Activated T-cell treated with anti-CD3 and anti-CD28 coated beads, Interleukin-2, amount 50 U/mL, for 24 hours (primary cell): ENCODE measurements around the gene NOD1.
"Not testable (repeated sequence)": the region's sequence is repeated elsewhere in the genome, so short reads cannot be mapped to it uniquely, and the experiment has no call there.

Experiments used
- DNase-seq: peaks from one replicate; pipeline ENCODE4 v3.0.0-alpha.2; 2020
- H3K27ac Mint-ChIP-seq: 2 replicates; pipeline ENCODE4 v1.8.0; 2020; ENCODE audit warnings: mild to moderate bottlenecking, mixed read lengths
- H3K27me3 Mint-ChIP-seq: 2 replicates; pipeline ENCODE4 v1.8.0; 2020; ENCODE audit warnings: mixed read lengths
- H3K36me3 Mint-ChIP-seq: 2 replicates; pipeline ENCODE4 v1.8.0; 2020; ENCODE audit warnings: low read depth, mixed read lengths
- H3K4me1 Mint-ChIP-seq: 2 replicates; pipeline ENCODE4 v1.8.0; 2020; ENCODE audit warnings: low read depth, mixed read lengths
- H3K4me3 Mint-ChIP-seq: 2 replicates; pipeline ENCODE4 v1.8.0; 2020; ENCODE audit warnings: mild to moderate bottlenecking, moderate library complexity, mixed read lengths
- H3K9me3 Mint-ChIP-seq: 2 replicates; pipeline ENCODE4 v1.8.0; 2020; ENCODE audit warnings: mixed read lengths

NOD1 gene

GRCh38 chr7:30433082-30433481 is 45.5 kb downstream of the NOD1 start:
- H3K4me1 Mint-ChIP-seq, result no peaks in the 10 kb centered on the region
- no peak overlapping the region for H3K27ac Mint-ChIP-seq
- no peaks in the 10 kb centered on the region for H3K9me3 Mint-ChIP-seq
- no peak overlapping the region for H3K4me3 Mint-ChIP-seq
- DNase-seq, result no peak
- H3K36me3 Mint-ChIP-seq, result peaks cover 74% of the 10 kb centered on the region
- H3K27me3 Mint-ChIP-seq, result no peaks in the 10 kb centered on the region

DNA sequence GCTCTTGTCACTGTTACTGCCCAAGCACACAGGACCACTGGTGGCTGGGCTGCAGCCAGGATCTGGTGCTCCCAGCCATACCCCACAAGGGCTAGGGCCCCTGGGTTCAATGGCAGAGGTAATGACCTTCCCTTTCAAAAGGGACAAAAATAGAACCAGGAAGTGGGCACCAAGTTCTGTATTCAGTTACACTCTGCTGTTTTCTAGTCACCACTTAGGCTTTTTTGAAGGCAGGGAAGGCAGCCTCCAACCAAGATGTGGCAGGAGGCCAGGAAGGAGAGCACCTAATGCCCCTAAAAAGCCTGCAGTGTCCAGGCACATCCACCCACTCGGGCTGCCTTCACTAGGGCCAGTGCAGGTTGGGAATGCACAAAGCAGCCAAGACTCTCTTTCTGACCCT is 47.8 kb downstream of the NOD1 start:
- no peak overlapping the region for H3K27ac Mint-ChIP-seq
- H3K27me3 Mint-ChIP-seq, result no peaks in the 10 kb centered on the region
- no peaks in the 10 kb centered on the region for H3K9me3 Mint-ChIP-seq
- H3K4me1 Mint-ChIP-seq, result no peaks in the 10 kb centered on the region
- no peak overlapping the region for H3K4me3 Mint-ChIP-seq
- DNase-seq, result no peak
- peaks cover 75% of the 10 kb centered on the region for H3K36me3 Mint-ChIP-seq

DNA sequence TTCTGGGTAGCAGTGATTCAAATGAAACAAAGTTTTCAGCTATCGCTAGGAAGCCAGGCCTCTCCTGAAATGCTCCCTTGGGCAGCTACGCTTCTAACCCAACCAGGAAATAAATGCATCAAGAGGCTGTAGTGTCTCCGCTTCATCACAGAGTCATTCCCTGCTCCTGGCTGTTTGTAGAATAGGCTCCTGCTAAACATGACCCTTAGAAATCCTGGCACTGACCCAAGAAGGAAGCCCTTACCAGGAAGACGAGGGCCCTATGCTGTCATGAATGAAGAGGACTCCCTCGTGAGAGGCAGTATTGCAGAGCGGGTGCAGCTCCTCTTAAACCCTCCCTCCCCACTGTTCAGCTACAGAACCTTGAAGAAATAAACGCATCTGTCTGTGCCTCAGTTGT is 48.3 kb downstream of the NOD1 start:
- no peaks in the 10 kb centered on the region for H3K4me1 Mint-ChIP-seq
- H3K27ac Mint-ChIP-seq, result no peak overlapping the region
- H3K27me3 Mint-ChIP-seq, result no peaks in the 10 kb centered on the region
- peaks cover 76% of the 10 kb centered on the region for H3K36me3 Mint-ChIP-seq
- H3K4me3 Mint-ChIP-seq, result no peak overlapping the region
- H3K9me3 Mint-ChIP-seq, result no peaks in the 10 kb centered on the region
- DNase-seq, result no peak

DNA sequence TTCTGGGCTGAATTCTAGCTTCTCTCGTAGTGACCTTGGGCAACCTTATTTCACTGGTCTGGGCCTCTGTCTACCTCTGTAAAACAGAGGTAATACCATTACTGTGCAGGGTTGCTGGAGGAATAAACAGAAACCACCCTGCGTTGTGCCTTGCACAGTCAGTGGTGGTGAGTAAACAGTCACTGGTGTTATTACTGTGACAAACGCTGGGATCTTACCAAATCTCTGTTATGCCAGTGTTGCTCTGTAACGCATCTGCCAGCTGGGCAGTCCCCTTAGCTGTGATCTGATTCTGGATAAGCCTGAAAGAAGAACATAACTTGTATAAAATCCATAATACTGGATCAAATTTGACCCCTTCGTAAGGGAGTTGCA is 49.4 kb downstream of the NOD1 start:
- no peaks in the 10 kb centered on the region for H3K9me3 Mint-ChIP-seq
- H3K4me3 Mint-ChIP-seq, result no peak overlapping the region
- H3K27me3 Mint-ChIP-seq, result no peaks in the 10 kb centered on the region
- no peaks in the 10 kb centered on the region for H3K4me1 Mint-ChIP-seq
- H3K36me3 Mint-ChIP-seq, result peaks cover 78% of the 10 kb centered on the region
- DNase-seq, result no peak
- no peak overlapping the region for H3K27ac Mint-ChIP-seq

DNA sequence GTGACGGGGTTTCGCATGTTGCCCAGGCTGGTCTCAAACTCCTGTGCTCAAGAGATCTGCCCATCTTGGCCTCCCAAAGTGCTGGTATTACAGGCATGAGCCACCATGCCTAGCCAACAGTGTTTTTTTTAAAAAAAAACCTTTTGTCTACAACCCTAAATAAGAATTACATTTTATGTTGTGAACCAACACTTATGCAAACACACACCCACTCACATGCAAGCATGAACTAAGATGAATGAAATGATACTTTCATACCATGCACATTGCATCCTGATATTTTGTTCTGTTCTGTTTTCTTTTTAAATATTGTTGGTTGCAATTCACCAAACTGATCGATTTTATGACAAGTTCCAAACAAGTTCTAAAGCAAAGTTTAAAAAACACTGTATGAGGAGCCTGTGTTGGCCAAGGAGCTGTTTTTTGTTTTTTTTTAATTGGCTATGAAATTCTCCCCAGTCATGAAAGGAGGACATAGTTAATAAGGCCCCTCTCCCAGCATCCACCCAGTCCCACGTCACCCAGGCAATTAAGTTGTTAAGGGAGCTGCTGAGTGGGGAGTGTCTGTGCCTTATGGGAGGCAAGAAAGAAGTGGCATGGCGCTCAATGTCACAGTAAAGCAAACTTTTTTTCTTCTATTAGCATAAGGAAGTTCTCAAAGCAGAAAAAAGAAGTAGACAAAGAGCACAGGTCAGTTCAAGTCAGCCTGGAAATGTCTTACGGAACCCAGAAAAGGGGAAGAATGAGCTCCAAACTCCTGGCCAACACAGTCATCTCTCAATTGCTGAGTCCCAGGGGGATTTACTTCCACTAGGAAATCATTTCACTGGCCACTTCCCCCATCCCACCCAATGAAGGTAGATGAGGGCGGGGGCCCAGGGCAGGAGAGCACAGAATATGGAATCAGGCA is 50.1 kb downstream of the NOD1 start:
- no peaks in the 10 kb centered on the region for H3K27me3 Mint-ChIP-seq
- no peak overlapping the region for H3K4me3 Mint-ChIP-seq
- H3K36me3 Mint-ChIP-seq, result peaks cover 78% of the 10 kb centered on the region
- no peak for DNase-seq
- no peaks in the 10 kb centered on the region for H3K9me3 Mint-ChIP-seq
- no peak overlapping the region for H3K27ac Mint-ChIP-seq
- no peaks in the 10 kb centered on the region for H3K4me1 Mint-ChIP-seq

DNA sequence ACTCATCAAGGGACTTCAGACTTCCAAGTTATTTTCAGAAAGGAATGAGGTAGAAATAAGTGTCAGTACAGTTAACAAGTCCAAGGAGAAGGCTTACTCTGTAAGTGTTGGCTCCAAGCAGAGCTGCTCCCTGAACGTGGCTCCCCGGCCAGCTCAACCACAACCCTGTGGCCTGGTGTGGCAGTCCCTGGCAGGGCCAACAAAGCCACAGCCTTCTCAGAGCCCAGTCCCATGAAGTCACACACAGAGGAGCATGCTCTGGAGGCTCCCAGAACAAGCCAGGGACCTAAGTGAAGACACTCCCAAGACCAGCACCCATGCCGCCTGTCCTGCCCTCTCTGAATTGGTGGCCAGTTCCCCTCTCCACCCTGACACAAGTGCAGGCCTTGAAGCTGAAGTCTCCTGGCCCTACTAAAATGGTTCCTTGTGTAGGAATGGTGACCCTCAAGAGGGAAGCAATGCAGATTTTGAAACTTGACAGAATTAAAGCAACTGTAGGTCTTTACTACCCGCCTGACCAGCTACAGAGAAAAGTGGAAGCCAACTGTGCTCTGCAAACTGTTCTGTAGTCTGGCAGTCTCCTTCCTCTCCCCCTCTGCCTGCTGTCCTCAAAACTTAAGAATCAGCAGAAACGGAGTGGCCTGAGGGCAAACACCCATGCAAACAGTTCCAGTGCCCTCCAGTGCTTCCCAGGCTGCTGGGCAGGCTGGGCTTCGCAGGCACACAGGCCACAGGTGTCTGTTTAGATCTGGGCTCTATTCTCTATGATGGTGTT is 51.1 kb downstream of the NOD1 start:
- Mint-ChIP-seq H3K4me3 (no peak overlapping the region), H3K27me3 (no peaks in the 10 kb centered on the region), H3K4me1 (peaks cover 8% of the 10 kb centered on the region), H3K9me3 (no peaks in the 10 kb centered on the region), H3K36me3 (peaks cover 73% of the 10 kb centered on the region), H3K27ac (no peak overlapping the region)
- DNase-seq, result no peak

DNA sequence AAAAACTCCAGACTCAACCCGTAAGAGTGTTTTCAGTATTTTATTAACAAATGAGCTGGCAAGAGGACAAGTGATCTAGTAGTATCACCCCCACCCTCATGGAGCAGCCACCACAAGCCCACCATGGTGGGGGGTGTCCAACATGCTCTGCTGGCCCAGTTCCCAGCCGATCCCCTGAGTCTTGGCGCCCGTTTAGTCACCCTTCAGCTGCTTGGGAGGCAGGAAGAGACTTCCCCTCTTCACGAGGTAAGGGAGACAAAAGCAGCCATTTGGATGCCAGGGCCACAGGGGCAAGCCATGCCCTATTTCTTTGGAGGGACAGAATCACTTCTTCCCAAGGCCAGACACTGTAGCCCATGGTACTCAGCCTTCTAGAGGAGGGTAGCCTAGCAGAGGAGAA is 54.1 kb downstream of the NOD1 start:
- H3K36me3 Mint-ChIP-seq, result peaks cover 57% of the 10 kb centered on the region
- no peak for DNase-seq
- no peaks in the 10 kb centered on the region for H3K27me3 Mint-ChIP-seq
- H3K9me3 Mint-ChIP-seq, result peaks cover 6% of the 10 kb centered on the region
- peaks cover 8% of the 10 kb centered on the region for H3K4me1 Mint-ChIP-seq
- H3K4me3 Mint-ChIP-seq, result no peak overlapping the region
- H3K27ac Mint-ChIP-seq, result no peak overlapping the region

- Mint-ChIP-seq H3K27ac (peak overlapping the region; percentile 18), H3K27me3 (no peaks in the 10 kb centered on the region), H3K9me3 (peaks cover 6% of the 10 kb centered on the region), H3K36me3 (peaks cover 51% of the 10 kb centered on the region), H3K4me3 (no peak overlapping the region), H3K4me1 (peaks cover 8% of the 10 kb centered on the region)
- no peak for DNase-seq
Measured at GRCh38 chr7:30423788-30424505, 54.6 kb downstream of the NOD1 start.

GRCh38 chr7:30422922-30423321 is 55.7 kb downstream of the NOD1 start:
- Mint-ChIP-seq H3K27me3 (no peaks in the 10 kb centered on the region), H3K4me1 (peaks cover 8% of the 10 kb centered on the region), H3K27ac (peak overlapping the region; percentile 62), H3K9me3 (peaks cover 6% of the 10 kb centered on the region), H3K36me3 (peaks cover 41% of the 10 kb centered on the region), H3K4me3 (no peak overlapping the region)
- no peak for DNase-seq

DNA sequence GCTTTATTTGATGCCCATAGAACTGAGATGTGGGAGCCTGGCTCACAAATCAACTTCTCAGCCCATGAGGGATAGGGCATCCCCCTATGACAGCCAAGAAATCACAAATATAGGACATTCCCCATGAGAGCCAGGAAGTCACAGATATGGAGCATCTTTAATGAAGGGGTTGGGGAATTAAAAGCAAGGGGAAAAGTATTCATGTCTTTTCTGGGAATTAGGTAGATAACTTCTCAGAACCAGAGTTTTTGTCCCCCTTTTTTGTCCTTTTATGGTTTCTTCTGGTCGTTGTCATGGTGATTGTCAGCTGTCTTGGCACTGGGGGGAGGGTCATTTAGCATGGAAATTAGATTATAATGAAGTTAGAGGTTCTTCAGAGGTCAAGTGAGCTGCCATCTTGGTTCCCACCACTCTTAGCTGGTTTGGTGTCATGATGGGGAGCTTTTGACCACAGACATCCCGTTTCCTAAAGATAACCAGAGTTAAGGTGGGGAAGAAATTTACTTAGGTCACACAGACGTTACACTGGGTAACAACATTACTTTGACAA is 56.9 kb downstream of the NOD1 start:
- Mint-ChIP-seq H3K27me3 (no peaks in the 10 kb centered on the region), H3K4me1 (peaks cover 8% of the 10 kb centered on the region), H3K9me3 (peaks cover 6% of the 10 kb centered on the region), H3K27ac (no peak overlapping the region), H3K36me3 (peaks cover 30% of the 10 kb centered on the region), H3K4me3 (no peak overlapping the region)
- no peak for DNase-seq

- Mint-ChIP-seq H3K27ac (no peak overlapping the region), H3K27me3 (no peaks in the 10 kb centered on the region), H3K4me1 (peaks cover 8% of the 10 kb centered on the region), H3K36me3 (peaks cover 21% of the 10 kb centered on the region), H3K9me3 (peaks cover 6% of the 10 kb centered on the region), H3K4me3 (no peak overlapping the region)
- DNase-seq, result no peak
Measured at GRCh38 chr7:30420662-30421061, 57.9 kb downstream of the NOD1 start.

DNA sequence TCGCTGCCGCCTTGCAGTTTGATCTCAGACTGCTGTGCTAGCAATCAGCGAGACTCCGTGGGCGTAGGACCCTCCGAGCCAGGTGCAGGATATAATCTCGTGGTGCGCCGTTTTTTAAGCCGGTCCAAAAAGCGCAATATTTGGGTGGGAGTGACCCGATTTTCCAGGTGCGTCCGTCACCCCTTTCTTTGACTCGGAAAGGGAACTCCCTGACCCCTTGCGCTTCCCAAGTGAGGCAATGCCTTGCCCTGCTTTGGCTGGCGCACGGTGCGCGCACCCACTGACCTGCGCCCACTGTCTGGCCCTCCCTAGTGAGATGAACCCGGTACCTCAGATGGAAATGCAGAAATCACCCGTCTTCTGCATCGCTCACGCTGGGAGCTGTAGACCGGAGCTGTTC is 58.5 kb downstream of the NOD1 start:
- not testable (repeated sequence) for H3K27ac Mint-ChIP-seq, H3K9me3 Mint-ChIP-seq, DNase-seq, H3K4me3 Mint-ChIP-seq, H3K4me1 Mint-ChIP-seq, H3K27me3 Mint-ChIP-seq
- H3K36me3 Mint-ChIP-seq, result peaks cover 15% of the 10 kb centered on the region

DNA sequence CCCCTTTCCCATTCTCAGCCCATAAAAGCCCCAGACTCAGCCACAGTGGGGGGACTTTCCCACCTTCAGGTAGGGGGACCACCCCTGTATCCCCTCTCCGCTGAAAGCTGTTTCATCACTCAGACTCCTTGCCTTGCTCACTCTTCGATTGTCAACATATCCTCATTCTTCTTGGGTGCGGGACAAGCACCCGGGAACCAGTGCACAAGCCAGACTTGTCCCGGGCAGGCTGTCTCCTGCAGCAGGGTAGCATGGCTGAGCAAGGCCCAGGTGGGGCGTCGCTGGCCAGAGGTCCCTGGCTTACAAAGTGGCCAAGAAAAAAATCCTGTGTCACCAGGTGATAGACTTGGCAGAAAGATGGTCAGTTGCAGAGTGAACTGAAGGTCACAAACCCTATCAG is 64.7 kb downstream of the NOD1 start:
- Mint-ChIP-seq H3K4me3 (no peak overlapping the region), H3K27me3 (no peaks in the 10 kb centered on the region), H3K9me3 (peaks cover 4% of the 10 kb centered on the region), H3K4me1 (no peaks in the 10 kb centered on the region), H3K36me3 (no peaks in the 10 kb centered on the region), H3K27ac (no peak overlapping the region)
- DNase-seq, result no peak

GRCh38 chr7:30412782-30413504 is 65.6 kb downstream of the NOD1 start:
- Mint-ChIP-seq H3K9me3 (peaks cover 4% of the 10 kb centered on the region), H3K36me3 (no peaks in the 10 kb centered on the region)

More at GRCh38 chr7:30412782-30413504, 65.6 kb downstream of the NOD1 start:
- H3K4me3 Mint-ChIP-seq, result no peak overlapping the region
- no peaks in the 10 kb centered on the region for H3K27me3 Mint-ChIP-seq
- no peaks in the 10 kb centered on the region for H3K4me1 Mint-ChIP-seq
- DNase-seq, result no peak
- H3K27ac Mint-ChIP-seq, result no peak overlapping the region
